GM18498 (cell line): ENCODE data around the gene NXN.
"Not testable (repeated sequence)": the region's sequence is repeated elsewhere in the genome, so short reads cannot be mapped to it uniquely, and the experiment has no call there.

ENCODE experiments used
- ATAC-seq: cut with Tn5 transposase; IDR thresholded peaks from one replicate; pipeline ENCODE4 v1.9.1; 2021; ENCODE audit warnings: mild to moderate bottlenecking, moderate library complexity; ENCODE audit not compliant: unreplicated experiment

The NXN gene

DNA sequence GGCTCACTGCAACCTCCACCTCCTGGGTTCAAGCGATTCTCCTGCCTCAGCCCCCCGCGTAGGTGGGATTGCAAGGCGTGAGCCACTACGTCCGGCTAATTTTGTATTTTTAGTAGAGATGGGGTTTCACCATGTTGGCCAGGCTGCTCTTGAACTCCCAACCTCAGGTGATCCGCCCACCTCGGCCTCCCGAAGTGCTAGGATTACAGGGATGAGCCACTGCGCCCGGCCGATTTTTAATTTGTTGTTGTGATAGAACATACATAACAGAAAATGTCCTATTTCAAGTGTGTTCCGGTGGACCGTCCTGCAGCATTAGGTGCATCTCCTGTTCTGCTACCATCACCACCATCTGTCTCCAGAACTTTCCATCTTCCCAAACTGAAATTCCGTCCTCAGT is 55.3 kb downstream of the NXN start:
- ATAC-seq: not testable (repeated sequence)

DNA sequence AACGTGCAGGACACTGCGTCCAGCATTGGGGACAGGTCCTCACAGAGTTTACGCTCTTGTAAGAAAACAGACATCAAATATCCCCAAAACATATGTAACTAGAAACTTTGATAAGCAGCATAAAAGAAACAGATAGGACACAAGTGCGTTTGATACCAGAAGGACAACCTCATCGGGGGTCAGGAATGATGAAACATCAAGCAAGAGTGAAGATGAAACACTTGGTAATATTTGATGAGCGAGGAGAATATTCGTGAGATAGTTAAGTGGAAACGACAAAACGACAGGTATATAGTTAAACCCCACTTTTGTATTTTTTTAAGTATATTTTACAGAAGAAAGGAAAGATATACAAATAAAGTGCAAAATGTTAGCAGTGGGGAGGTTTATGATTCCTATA is 55.9 kb downstream of the NXN start:
- ATAC-seq: no peak

DNA sequence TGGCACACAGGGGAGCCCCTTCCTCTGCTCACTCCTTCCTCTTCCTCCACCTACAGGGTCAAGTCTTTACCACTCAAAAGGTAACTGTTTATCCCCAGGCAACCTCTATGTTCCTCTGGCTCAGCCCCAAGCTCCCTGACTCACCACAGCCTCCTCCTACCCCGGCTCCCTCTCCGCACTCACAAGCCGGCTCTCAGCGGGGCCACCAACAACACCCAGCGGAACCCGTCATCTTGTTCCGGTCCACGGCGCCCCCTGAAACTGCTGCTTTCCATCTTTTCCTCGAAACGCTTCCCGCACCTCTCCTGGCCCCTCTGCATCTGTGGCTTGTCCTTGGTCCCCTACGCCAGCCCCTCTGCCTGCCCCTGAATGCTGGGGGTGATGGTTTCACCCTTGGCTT is 58.4 kb downstream of the NXN start:
- no peak for ATAC-seq

DNA sequence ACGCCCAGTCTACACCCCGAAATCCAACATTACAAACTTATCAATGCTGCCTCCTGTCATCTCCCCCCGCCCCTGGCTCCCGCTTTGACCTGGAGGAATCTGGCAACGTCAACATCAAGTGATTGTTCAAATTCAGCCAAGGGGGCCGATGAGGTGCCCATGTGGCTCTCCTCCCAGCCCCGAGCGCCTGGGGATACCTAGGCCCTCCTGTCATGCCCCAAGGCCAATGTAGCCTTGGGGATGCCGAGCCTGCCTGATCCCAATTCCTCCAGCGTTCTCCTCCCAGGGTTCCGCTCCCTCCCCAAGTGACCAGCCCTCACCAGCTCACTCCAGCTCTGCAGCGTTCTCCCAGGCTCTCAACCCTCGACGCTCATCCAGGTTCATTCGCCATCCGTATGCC is 59.4 kb downstream of the NXN start:
- no peak for ATAC-seq

DNA sequence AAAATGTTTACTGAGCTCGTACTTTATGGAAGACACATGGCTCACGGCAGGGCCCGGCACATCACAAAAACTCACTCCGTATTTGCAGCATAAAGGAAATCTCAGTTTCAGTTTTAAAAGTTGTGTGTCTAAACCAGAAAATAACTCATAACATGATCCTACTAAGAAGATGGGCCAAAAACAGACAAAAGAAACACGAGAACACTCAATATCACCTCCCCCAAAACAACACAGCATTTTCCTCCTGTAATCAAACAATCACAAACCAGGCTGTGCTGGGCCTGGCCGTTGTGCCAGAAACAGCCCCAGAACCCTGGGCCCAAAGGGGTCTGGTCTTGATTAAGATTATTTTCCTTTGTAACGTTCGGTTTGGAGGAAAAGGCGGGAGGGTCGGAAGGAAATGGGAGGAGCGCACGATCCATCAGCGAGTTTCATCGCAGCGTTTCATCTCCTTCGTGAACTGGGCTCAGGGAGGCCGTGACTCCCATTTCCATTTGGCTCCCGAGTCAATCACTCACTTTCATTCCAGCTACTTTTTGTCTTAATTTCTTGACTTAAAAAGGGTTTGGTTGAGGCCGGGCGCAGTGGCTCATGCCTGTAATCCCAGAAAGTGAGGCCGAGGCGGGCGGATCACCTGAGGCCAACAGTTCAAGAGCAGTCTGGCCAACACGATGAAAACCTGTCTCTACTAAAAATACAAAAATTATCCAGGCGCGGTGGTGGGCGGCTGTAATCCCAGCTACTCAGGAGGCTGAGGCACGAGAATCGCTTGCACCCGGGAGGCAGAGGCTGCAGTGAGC is 61.4 kb downstream of the NXN start:
- ATAC-seq: no peak

DNA sequence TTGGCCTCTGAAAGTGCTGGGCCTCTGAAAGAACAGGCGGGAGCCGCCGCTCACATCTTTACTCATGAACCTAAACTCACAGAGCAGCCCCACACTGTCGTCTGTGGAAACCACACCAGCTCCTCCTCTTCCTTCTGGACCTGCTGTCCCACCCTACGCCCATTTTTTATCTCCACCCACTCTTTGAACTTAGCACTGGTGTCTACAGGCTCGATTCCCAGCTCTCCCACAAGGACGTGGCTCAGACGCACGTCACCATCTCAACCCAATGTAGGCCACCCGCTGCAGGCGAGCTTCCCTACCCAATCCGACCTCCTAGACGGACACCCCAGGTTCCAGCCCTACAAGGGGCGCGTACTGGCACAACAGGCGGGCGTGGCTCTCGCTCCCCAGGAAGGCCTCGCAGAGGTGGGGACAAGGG is 62.2 kb downstream of the NXN start:
- no peak for ATAC-seq

DNA sequence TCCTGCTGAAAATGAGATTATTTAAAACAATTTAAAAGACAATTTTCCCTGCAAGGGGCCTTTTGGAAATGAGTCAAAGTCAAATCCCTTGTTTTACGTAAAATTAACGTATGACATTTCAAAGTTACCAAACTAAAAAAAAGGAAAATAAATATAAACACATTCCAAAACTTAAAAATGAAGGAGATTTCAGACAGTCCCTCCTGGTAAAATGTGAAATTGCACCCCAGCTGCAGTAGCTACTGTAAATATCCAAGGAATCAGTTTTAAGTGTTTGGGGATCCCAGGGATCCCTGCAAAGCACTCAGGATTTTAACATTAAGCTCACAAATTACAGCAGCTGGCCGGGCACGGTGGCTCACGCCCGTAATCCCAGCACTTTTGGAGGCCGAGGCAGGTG is 63.3 kb downstream of the NXN start:
- ATAC-seq: no peak

DNA sequence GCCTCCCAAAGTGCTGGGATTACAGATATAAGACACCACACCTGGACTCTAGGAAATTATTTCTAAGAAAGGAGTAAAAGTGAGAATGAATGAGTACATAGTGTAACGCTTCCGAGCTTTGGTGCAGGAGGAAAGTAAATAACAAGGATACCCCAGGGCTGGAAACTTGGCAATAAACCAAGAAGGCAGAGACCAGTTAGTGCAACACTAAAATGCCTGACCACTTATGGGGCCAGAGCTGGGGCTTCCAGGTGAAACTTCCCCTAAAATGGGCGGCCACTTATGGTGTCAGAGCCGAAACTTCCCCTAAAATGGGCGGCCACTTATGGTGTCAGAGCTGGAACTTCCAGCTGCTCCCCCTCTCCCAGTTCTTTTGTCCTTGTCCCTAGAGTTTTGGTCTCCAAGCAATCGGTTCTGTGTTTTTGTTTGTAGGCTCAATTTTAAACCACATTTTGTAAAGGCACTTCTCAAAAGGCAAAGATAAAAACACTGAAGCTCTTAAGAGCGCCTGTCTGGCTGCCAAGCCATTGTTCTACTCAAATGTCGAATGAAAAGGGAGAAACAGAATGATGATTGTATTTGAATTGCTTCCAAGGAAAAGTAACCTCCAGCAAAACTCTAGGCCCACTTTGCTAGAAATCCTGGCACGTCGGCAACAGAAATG is 63.9 kb downstream of the NXN start:
- ATAC-seq: no peak

DNA sequence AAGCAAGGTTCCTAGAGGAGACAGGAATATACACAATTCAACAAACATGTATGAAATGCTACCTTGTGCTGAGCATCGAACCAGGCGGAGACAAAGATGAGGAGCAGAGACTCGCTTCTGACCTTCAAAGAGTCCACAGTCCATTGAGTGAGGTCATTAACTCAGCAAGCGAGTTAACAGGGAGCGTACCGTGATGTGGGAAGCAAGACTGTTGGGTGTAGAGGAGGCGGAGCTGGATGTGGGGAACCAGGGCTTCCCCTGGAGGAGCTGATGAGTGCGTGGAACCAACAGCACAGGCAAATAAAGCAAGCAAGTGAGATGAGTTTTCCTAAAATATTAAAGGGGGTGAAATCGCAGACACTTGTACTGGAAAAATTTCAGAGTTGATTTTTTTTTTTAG is 65.0 kb downstream of the NXN start:
- ATAC-seq: no peak

DNA sequence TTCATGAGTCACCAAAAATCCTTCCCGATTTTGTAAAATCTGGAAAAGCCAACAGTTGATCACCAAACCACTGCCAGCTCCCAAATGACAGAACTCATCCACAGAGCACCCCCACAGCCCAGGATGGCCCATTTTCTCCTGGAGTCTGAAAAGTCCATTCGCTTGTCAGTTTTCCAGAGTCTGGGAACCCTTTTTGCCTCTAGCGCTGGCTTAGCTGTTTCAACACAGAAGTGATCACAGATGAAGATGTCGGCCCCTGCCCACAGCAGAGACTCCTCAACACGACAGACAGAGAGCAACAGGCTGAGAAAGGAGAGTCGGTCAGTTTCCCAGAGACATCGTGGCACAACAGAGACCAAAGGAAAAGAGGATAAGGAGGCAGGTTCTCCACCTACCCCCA is 66.4 kb downstream of the NXN start:
- ATAC-seq: no peak

DNA sequence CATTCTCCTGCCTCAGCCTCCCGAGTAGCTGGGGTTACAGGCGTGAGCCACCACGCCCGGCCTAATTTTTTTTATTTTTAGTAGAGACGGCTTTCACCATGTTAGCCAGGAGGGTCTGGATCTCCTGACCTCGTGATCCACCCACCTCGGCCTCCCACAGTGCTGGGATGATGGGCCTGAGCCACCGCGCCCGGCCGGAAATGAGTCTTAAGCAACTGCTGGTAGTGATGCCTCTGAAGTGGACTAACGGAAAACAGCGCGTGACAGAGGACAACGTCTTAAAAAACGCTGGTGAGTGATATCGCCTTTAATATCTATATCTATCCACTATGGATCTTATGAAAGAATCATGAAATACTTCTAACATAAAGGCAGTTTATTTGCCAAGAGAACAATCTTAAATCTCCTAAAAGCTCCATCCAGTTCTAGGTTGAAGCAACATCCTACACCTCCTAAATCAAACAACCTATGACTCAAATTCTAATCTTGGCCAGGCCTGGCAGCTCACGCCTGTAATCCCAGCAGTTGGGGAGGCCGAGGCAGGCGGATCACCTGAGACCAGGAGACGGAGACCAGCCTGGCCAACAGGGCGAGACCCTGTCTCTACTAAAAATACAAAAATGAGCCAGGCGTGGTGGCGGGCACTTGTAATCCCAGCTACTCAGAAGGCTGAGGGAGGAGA is 69.8 kb downstream of the NXN start:
- ATAC-seq: no peak

DNA sequence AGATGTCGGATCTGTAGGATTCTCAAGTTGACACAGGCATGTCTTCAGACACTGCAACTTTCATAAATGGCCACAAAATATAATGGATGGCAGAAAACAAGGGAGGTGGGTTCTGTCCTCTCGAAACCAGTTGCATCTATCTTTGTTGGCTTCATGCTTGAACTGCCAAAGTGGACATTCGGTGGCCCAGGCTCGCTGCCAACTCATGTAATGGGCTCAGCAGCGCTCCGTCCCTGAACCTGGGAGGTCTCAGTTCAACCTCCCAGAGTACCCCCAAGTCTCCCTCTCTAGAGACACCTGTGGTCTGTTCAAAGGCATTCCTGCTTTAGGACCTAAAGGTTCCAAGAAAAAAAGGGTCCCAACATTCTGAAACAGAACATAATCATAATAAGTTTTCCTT is 71.9 kb downstream of the NXN start:
- no peak for ATAC-seq

DNA sequence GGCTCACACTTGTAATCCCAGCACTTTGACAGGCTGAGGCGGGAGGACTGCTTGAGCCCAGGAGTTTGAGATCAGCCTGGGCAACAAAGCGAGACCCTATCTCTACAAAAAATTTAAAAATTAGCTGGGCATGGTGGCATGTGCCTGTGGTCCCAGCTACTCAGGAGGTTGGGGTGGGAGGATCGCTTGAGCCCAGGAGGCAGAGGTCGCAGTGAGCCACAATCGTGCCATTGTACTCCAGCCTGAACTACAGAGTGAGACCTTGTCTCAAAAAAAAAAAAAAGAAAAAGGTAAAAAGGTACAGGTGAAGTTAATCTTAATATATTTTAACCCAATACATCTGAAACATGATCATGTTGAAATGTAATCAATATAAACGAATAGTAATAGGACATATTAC is 73.9 kb downstream of the NXN start:
- not testable (repeated sequence) for ATAC-seq

DNA sequence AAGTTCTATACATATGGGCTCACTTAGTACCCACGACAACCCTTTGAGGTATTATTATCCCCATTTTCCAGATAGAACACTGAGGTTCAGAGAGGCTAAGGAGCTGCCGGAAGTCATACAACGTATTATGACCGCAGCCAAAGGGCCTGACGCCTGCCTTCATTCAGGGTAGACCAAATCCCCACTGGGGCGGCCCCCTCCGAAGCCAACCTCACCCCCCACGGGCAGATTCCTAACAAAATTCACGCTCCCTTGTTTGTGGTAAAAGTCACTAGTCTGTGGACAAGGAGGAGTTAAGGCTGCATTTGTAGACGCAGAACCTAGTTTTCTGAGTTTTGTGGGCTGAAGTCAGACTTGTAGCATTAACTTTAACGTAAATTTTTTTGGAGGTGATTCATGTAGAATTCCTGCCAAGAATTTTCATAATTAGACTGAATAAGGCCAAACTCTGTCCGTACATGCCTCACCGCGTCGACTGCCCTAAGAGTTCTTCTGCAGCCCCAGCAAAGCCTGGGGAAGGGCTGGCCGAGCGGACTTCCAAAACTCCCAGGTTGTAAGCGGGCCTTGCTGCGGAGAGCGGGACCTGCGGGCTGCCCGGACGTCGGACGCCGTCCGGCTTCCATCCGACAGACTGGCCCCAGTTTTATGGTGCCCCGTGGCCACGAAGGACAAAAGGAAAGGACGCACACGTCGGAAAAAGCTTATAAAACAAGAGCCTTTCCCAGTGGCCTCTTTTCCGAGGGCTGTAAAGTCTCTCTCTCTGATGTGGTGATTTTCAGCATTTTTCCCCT is 75.7 kb downstream of the NXN start:
- no peak for ATAC-seq

DNA sequence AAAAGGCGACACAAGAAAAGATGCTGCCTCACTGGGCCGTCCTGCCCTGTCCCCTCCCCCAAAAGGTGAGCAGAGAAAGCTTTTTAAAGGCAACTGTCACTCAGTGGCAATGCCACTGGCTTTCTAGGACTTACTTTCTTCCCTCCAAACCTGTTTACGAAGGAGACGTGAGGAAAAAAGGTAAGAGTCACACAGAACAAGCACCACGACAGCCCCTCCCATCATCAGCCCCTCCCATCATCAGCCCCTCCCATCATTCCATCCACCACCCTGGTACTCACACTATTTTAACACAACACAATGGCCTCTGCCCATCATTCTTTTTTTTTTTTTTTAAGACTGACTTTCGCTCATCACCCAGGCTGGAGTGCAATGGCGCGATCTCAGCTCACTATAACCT is 77.1 kb downstream of the NXN start:
- ATAC-seq: no peak

DNA sequence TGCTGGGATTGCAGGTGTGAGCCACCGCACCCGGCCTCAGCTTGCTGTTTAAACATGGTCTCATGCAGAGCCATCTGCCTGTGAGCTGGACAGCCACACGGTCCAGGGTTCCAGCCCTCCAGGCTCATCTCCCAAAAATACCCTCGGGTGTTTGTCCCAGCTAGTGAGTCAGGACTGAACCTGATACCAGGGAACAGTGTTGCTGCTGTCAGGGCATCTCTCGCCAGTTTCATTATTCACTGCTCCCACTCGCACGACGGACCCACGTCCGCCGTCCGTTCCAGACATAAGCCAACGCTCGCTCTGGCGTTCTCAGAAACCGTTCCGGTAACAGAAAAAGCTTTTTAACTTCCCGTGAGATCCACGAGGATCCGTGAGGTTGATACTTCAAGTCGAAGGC is 77.6 kb downstream of the NXN start:
- no peak for ATAC-seq

DNA sequence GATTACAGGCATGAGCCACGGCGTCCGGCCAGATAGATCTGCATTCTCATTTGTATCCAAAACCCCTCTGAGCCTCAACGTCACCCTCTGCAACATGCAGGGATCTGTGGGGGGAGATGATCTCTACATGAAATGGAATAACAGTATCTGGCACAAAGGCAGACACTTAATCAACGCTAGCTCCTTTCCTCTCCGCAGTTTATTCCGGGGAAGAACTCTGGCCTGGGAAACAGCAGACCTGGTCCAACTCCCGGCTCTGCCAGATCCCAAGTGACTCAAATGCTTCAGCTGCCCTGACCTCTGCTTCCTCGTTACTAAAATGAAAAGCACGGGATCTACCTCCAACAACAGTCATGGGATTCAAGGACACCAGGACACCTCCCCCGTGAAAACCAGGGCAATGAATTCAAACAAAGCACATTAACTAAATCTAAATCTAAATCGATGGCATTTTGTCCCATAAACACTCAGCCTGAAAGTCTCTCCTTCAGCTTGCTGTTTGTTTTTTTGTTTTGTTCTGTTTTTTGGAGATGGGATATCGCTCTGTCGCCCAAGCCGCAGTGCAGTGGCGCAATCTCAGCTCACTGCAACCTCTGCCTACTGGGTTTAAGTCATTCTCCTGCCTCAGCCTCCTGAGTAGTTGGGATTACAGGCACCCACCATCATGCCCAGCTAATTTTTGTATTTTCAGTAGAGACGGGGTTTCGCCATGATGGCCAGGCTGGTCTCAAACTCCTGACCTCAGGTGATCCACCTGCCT is 78.2 kb downstream of the NXN start:
- ATAC-seq: no peak

DNA sequence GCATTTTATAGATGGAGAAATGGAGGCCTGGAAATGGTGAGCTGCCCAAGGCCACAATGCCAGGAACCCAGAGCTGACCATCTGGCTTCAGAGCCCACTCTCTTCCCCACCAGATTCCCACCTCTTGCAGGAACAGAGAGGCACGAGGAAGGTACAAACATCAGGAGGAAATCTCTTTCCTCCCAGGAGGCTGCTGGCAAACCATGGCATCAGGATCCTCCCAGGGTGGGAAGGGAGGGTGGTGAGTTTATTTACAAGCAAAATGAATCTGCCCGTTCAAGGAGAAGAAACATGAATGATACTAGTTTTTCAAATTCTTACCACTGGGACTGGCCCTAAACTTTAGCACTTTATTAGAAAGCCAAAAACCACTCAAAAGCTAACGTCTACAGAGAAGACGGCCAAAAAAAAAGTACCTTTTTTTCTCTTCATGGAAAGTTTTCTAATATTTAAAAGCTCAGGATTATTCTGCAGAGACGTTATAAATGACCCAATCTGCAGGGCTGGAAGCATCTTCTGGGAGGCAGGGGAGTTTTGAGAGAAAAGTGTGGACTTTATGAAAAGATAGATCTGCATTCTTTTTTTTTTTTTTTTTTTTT is 79.1 kb downstream of the NXN start:
- no peak for ATAC-seq

DNA sequence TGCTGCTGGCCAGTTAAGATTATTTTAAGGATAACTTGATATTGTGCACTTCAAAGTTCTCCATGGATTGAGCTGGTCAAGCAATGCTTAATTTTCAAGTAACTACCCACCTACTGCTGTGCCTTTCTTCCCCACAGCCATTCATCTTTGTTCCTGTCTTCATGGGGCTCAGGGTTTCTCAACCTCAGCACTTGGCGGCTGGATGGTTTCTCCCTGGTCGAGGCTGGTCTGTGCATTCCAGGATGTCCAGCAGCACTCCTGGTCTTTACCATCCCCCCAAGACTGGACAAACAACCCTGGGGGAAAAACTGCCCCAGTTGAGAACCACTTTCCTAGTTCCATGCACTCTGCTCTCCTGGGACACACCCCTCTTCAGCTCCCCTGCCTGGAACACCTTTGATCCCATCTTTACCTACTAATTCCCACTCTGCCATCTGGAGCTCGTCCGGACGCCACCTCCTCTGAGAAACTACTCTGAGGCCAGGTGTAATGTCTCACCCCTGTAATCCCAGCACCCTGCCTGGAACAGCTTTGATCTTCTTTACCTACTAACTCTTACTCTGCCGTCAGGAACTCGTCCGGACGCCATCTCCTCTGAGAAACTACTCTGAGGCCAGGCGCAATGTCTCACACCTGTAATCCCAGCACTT is 81.5 kb downstream of the NXN start:
- no peak for ATAC-seq
